ENCODE data around the gene NDUFA1.
"Not testable (repeated sequence)": the region's sequence is repeated elsewhere in the genome, so short reads cannot be mapped to it uniquely, and the experiment has no call there.

NDUFA1 gene

DNA sequence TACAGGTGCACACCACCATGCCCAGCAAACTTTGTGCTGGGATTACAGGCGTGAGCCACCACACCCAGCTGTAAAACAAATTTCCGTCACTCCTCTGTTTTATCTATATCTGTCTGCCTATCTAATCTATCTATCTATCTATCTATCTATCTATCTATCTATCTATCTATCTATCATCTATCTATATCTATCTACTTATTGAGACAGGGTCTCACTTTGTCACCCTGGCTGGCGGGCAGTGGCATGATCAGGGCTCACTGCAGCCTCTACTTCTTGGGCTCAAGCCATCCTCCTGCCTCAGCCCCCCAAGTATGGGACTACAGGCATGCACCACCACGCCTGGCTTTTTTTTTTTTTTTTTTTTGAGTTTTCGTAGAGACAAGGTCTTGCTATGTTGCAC is 44.7 kb downstream of the NDUFA1 start:
- DNase-seq, result no peak

DNA sequence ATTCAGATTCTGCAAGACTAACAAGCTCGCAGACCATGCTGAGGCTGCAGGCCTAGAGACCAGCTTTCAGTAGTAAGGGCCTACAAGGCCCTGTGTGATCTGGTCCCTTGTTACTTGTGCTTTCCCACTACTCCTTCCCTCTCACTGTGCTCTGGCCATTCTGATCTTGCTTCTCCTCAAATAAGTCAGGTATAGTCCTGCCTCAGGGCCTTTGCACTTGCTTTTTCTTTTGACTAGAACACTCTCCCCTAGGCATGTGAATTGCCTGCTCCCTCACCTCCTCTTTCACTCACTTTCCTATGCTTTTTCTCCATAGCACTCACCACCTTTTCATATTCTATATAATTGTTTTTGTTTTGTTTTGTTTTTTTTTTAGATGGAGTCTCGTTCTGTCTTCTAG is 46.2 kb downstream of the NDUFA1 start:
- DNase-seq, result no peak

DNA sequence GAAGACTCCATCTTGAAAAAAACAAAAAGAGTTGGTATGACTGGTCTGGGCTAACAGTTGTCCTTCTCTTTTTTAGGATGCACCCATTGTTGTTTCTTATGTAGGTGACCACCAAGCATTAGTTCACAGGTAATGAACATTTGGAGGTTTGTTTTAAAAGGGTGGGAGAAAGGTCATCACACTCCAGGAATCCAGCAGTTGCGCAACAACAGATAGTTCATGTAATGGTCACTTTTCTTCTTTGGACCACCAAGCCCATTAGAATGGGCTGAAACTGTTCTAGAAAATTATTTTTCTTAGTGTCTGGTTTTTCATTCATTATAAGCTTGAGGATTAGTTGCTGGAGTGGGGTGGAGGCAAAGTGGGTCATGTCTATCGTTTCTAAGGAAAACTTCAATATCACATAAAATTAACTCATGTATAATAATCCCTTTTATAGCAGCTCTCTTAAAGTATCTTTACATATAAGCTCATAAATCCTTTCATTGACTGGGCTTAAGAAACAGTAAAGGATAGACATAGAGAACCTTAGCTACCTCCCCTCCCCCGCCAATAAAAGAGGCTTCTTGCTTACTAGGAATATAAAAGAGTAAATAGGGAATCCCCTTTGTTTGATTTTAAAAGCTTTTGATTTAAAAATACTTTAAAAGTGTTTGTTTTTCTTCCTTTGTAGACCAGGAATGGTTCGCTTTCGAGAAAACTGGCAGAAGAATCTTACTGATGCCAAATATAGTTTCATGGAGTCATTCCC is 48.4 kb downstream of the NDUFA1 start:
- no peak for DNase-seq

DNA sequence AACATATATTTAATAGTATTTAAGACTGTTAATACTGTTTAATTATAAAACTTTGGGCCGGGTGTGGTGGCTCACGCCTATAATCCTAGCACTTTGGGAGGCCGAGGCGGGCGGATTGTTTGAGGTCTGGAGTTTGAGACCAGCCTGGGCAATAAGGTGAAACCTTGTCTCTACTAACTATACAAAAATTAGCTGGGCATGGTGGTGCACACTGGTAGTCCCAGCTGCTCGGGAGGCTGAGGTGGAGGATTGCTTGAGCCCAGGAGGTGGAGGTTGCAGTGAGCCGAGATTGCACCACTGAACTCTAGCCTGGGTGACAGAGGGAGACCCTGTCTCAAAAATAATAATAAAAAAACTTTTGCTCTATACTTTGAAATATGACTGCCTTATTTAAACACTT is 50.8 kb downstream of the NDUFA1 start:
- not testable (repeated sequence) for DNase-seq

Data from activated CD4-positive, CD25-positive, alpha-beta regulatory T cell treated with anti-CD3 and anti-CD28 coated beads, Interleukin-2, amount 50 U/mL, for 72 hours (primary cell).